Activated CD4-positive, alpha-beta T cell treated with anti-CD3 and anti-CD28 coated beads, Interleukin-2, amount 50 U/mL, for 24 hours (primary cell): ENCODE data around the gene XCR1.
A peak's percentile ranks its signal among the peaks of the same experiment; 100 is the strongest.
"Not testable (repeated sequence)": the region's sequence is repeated elsewhere in the genome, so short reads cannot be mapped to it uniquely, and the experiment has no call there.

ENCODE experiments used
- DNase-seq, 2 donors: peaks; one replicate each; pipeline ENCODE4 v3.0.0-alpha.2; 2020; ENCODE audit warnings: low read depth in 1 of 2, low spot score in 1 of 2

Gene XCR1

GRCh38 chr3:46006238-46007032 is 20.8 kb downstream of the XCR1 start:
- DNase-seq: no peak

GRCh38 chr3:46003706-46004105 is 23.6 kb downstream of the XCR1 start:
- DNase-seq: not testable (repeated sequence)

GRCh38 chr3:46001178-46001577 is 26.1 kb downstream of the XCR1 start:
- DNase-seq: no peak

- no peak for DNase-seq
Measured at GRCh38 chr3:45997942-45998341, 29.3 kb downstream of the XCR1 start.

- not testable (repeated sequence) for DNase-seq
Measured at GRCh38 chr3:45997499-45997898, 29.8 kb downstream of the XCR1 start.

GRCh38 chr3:45995236-45996192 is 31.8 kb downstream of the XCR1 start, which contains the start of gene FYCO1:
Gene FYCO1 (minus strand): TSS chr3:45995824. CDS start chr3:45984910, 10,914 bp downstream.
- peak; percentile 78 to 84 for DNase-seq

- peak; percentile 9 to 23 for DNase-seq
Measured at GRCh38 chr3:45994419-45995235, 32.7 kb downstream of the XCR1 start.

GRCh38 chr3:45993421-45994027 is 33.8 kb downstream of the XCR1 start:
- DNase-seq: no peak

GRCh38 chr3:45992821-45993221 is 34.5 kb downstream of the XCR1 start:
- DNase-seq: no peak

- no peak for DNase-seq
Measured at GRCh38 chr3:45992133-45992729, 35.1 kb downstream of the XCR1 start.

GRCh38 chr3:45991341-45991740 is 35.9 kb downstream of the XCR1 start:
- no peak for DNase-seq

- DNase-seq: no peak
Measured at GRCh38 chr3:45990181-45990580, 37.1 kb downstream of the XCR1 start.

GRCh38 chr3:45988804-45989203 is 38.5 kb downstream of the XCR1 start:
- no peak for DNase-seq

GRCh38 chr3:45988362-45988761 is 38.9 kb downstream of the XCR1 start:
- no peak for DNase-seq

GRCh38 chr3:45987368-45988291 is 39.7 kb downstream of the XCR1 start:
- no peak for DNase-seq

- DNase-seq: no peak
Measured at GRCh38 chr3:45986303-45986982, 40.8 kb downstream of the XCR1 start.

- no peak for DNase-seq
Measured at GRCh38 chr3:45985532-45986302, 41.6 kb downstream of the XCR1 start.
